Stimulated activated CD8-positive, alpha-beta memory T cell treated with anti-CD3 and anti-CD28 coated beads, Interleukin-15, amount 100 ng/mL, for 1 hour (primary cell): ENCODE results near the gene UGT2B28.
"Not testable (repeated sequence)": the region's sequence is repeated elsewhere in the genome, so short reads cannot be mapped to it uniquely, and the experiment has no call there.

Experiments
- DNase-seq: peaks from one replicate; pipeline ENCODE4 v3.0.0-alpha.2; 2020; ENCODE audit warnings: low read depth

UGT2B28 gene

DNA sequence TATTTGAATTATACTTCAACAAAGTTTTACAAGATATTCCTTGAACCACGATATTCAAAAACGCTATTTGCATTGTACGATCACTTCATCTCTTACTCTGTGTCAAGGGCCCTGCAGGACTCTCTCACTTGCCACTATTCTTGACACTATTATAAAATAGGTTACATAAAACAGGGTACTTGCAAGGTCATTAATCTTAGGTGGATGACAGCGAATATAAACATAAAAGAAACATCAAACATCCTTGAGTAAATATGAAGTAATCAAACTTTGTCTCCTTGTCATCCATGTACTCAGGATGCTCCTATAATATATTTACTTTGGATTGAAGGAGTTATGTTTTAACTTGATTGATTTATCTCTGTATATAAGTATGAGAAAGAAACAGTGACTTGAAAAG lies at the start of gene UGT2B28:
UGT2B28 (plus strand) TSS at position 395 of the 400 bp plus-strand sequence. CDS start 26 bp downstream, outside the sequence.
- DNase-seq, result not testable (repeated sequence)

DNA sequence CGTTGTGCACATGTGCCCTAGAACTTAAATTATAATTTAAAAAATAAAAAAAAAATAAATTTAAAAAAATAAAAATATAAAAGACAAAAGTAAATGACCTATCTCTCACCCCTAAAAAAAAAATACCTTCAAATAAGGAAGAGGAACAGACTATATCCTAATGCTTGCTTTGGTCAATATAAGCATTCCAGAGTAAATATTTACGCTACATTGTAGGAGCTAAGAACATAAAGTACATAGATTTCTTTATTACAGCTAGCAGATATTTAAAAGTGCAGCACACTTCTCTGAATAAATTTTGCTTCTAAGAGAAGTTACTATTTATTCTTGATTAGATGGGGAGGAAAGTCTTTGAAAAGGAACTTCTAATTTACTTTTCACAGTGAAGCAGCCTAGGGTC lies 41.2 kb upstream of the UGT2B28 start:
- no peak for DNase-seq

GRCh38 chr4:69239557-69240168 lies 40.6 kb upstream of the UGT2B28 start:
- no peak for DNase-seq

GRCh38 chr4:69240787-69241186 lies 39.5 kb upstream of the UGT2B28 start:
- DNase-seq, result not testable (repeated sequence)

DNA sequence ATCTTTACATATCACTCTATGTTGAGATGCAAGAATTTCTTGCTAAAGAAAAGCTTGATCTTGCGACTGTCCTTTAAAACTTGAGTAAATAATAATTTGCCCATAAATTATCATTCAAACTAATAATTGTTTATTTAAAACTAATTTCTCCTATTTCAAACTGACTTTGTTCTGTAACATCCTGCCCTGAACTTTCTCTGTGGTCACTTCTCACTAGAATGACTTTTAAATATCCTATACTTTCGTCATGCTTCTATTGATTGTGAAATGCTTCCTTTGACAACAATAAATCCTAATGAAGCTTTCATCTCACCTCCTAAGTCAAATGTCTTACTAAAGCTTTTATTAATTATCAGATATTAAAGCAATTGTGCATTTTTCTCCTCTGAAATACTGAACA lies 38.5 kb upstream of the UGT2B28 start:
- DNase-seq, result not testable (repeated sequence)

GRCh38 chr4:69242562-69243240 lies 37.6 kb upstream of the UGT2B28 start:
- DNase-seq, result not testable (repeated sequence)

DNA sequence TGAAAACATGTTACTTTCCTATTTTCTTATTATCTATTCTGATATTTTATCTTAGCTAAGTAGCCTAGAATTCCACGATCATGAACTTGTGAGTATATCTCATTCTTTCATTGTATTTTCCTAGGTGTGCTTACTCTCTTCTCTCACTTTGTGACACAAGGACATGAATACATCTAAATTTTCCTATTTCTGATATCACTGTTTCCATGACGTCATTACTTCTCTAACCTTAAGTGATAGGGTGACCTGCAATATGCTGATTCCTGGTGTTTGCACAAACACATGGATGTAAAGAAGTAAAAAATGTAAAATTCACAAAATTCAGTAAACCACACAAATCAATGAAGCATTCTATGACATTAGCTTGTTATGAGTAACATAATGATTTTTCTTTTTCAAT lies 29.4 kb upstream of the UGT2B28 start:
- DNase-seq, result not testable (repeated sequence)

DNA sequence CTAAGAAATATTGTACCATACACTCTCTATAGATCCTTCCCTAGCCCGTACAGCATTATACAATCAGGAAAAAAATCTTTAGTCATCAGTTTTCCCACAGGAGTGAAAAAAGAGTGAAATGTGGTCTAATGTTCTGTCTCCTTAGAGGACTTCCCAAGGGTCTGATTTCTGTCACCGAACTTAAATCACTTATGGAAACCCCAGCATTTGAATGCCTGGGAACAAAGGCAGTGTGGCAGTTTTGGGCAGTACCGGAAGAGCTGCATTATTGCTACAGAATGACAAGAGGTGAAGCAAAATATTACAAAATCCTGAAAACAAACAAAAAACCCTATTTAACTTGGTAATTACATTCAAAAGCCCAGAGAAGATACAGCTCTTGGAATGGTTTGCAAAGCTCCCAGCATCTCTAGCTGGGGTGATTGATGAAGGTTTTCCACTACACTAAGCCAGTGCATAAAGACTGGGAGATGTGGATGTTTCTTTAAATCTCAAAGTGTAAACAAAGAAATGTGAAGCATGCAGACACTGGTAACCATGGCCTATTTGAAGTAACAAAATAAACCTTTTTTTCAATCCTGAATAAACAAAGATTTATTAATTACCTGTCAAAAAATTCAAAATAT lies 27.0 kb upstream of the UGT2B28 start:
- DNase-seq, result not testable (repeated sequence)

GRCh38 chr4:69268612-69269011 lies 11.7 kb upstream of the UGT2B28 start:
- not testable (repeated sequence) for DNase-seq

- not testable (repeated sequence) for DNase-seq
These were observed 16.1 kb downstream of the UGT2B28 start for GRCh38 chr4:69296356-69296755.

DNA sequence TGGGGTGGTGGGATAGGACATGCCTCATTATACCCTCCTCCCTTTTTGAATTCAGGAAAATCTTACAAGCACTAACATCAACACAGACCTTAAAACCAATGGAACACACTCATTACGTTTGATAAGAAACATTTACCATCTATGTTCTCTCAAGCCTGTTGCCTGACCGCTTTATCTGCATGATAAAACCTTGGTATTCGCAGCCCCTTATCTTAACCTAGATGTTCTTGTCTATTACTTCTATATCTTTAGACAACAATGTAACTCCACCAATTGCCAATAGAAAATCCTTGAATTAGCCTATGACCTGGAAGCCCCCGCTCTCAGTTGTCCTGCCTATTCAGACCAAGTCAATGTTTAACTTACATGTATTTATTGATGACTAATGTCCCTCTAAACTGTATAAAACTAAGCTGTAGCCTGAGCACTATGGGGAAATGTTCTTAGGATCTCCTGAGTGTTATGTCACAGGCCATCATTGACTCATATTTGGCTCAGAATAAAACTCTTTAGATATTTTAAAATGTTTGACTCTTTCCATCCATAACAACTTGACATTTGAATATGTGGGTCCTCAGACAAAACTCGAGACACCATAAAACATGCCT lies 28.3 kb downstream of the UGT2B28 start:
- DNase-seq, result not testable (repeated sequence)

GRCh38 chr4:69309549-69310076 lies 29.3 kb downstream of the UGT2B28 start:
- not testable (repeated sequence) for DNase-seq

DNA sequence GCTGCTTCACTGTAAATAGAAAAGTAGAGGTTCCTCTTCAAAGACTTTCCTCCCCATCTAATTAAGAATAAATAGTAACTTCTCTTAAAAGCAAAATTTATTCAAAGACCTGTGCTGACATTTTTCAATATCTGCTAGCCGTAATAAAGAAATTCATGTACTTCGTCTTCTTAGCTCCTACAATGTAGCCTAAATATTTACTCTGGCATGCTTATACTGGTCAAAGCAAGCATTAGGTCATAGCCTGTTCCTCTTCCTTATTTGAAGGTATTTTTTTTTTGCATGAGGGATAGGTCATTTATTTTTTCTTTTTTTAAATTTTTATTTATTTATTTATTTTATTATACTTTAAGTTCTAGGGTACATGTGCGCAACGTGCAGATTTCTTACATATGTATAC lies 30.0 kb downstream of the UGT2B28 start:
- DNase-seq, result not testable (repeated sequence)

DNA sequence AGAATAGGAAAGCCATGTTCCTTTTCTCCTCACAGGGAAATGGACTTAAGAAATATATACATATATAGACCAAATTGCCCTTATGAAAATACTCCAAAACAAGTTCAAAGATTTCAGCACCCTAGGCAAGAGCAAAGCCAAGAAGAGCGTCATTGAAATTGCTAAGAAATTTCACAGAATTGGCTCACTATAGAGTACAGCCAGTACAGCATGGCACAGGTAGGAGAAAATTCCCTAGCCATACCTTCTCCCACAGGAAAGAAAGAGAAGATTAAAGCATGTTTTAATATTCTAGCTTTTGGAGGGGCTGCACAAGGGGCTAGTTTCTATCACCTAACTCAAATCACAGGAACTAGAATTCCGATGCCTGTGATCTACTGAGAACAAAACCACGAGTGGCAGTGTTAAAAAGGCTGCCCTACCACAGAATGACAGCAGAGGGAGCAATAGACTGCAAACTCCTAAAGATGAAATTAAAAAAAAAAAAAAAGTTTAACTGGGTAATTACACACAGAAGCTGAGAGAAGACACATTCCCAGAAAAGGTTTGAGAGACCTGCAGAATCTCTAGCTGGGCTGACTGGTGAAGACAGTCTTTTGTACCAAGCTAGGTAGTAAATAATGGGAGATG lies 37.5 kb downstream of the UGT2B28 start:
- DNase-seq, result not testable (repeated sequence)

- no peak for DNase-seq
These were observed 41.0 kb downstream of the UGT2B28 start for GRCh38 chr4:69321153-69321729.

GRCh38 chr4:69322055-69322454 lies 41.8 kb downstream of the UGT2B28 start:
- no peak for DNase-seq

DNA sequence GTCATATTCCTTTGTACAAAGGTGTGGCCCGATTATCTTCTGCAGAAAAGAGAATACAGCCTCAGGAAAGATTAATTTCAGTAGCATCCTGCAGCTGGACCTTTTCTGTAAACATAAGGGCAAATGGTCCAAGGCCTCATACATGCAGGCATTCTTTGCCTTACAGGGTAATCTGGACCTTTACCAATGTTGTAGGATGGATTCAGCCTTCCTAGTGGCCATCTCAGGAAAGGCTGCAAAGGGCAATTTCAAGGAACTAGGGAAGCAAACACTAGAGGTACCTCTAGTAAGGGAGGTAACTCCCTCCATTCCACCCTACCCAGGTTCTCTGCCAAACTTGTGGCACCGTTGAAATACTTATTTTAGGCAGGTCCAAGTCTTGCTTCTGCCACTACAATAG lies 43.0 kb downstream of the UGT2B28 start:
- DNase-seq, result no peak

GRCh38 chr4:69330345-69331047 lies 50.2 kb downstream of the UGT2B28 start:
- DNase-seq, result no peak

DNA sequence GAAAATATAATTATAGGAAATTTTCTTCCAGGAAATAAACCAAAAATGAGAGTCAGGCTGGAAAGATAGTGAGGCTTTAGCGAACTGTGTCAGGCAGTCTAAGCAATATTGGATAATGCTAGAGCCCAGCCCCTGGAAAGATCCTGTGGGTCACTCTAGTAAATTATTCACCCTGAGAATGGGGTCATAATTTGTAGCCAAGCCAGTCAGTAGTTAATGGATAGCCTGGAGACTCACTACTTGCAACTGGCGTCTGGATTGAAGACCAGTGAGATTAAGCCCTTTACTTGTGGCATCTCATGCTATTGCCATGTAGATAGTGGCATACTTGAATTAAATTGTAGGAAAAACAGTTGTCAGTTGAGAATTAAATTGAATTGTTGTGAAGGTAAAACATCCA lies 51.0 kb downstream of the UGT2B28 start:
- DNase-seq, result not testable (repeated sequence)

DNA sequence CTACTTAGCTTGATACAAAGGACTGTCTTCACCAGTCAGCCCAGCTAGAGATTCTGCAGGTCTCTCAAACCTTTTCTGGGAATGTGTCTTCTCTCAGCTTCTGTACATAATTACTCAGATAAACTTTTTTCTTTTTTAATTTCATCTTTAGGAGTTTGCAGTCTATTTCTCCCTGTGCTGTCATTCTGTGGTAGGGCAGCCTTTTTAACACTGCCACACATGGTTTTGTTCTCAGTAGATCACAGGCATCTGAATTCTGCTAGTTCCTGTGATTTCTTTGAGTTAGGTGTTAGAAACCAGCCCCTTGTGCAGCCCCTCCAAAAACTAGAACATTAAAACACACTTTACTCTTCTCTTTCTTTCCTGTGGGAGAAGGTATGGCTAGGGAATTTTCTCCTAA lies 55.2 kb downstream of the UGT2B28 start:
- DNase-seq, result not testable (repeated sequence)

GRCh38 chr4:69343114-69343513 lies 62.8 kb downstream of the UGT2B28 start:
- not testable (repeated sequence) for DNase-seq
